ENCODE measurements around the gene ZNF605. TPM values are rescaled to one million over a fixed set of nuclear protein-coding genes. Genes with fewer than 3 reads are reported as not detected.
A peak's percentile ranks its signal among the peaks of the same experiment; 100 is the strongest.
"Not testable (repeated sequence)": the region's sequence is repeated elsewhere in the genome, so short reads cannot be mapped to it uniquely, and the experiment has no call there.

The ZNF605 gene
- total RNA-seq, 1 donor from 2014 or later, result 6.3 TPM

GRCh38 chr12:132963947-132964346, 7.8 kb upstream of the ZNF605 start:
- not testable (repeated sequence) for H3K4me1 ChIP-seq (ENCODE audit: control insufficient read depth in 3 of 3, insufficient read depth in 3 of 3, low read length in 3 of 3); H3K36me3 ChIP-seq (ENCODE audit: control insufficient read depth in 3 of 3, insufficient read depth in 3 of 3, low read length in 3 of 3); H3K9ac ChIP-seq (ENCODE audit: low read depth in 1 of 3, low read length in 3 of 3); H3K4me3 ChIP-seq (ENCODE audit: low read length in 3 of 3); H3K27me3 ChIP-seq (ENCODE audit: control insufficient read depth in 3 of 3, insufficient read depth in 3 of 3, low read length in 3 of 3); H3K9me3 ChIP-seq (ENCODE audit: control insufficient read depth in 3 of 3, low read length in 3 of 3); H3K27ac ChIP-seq (ENCODE audit: low read depth, low read length)

GRCh38 chr12:132961790-132962189, 5.7 kb upstream of the ZNF605 start:
- H3K9me3 ChIP-seq (ENCODE audit: control insufficient read depth in 3 of 3, low read length in 3 of 3); H3K9ac ChIP-seq (ENCODE audit: low read depth in 1 of 3, low read length in 3 of 3); H3K27ac ChIP-seq (ENCODE audit: low read depth, low read length); H3K36me3 ChIP-seq (ENCODE audit: control insufficient read depth in 3 of 3, insufficient read depth in 3 of 3, low read length in 3 of 3); H3K27me3 ChIP-seq (ENCODE audit: control insufficient read depth in 3 of 3, insufficient read depth in 3 of 3, low read length in 3 of 3); H3K4me3 ChIP-seq (ENCODE audit: low read length in 3 of 3); H3K4me1 ChIP-seq (ENCODE audit: control insufficient read depth in 3 of 3, insufficient read depth in 3 of 3, low read length in 3 of 3): not testable (repeated sequence)

GRCh38 chr12:132955094-132956010, 754 bp downstream of the ZNF605 start:
- Histone ChIP-seq H3K4me3 (ENCODE audit: low read length in 3 of 3) (peak overlapping the region; percentile 84 to 96 (median 91)), H3K27me3 (ENCODE audit: control insufficient read depth in 3 of 3, insufficient read depth in 3 of 3, low read length in 3 of 3) (no peaks in the 10 kb centered on the region), H3K9me3 (ENCODE audit: control insufficient read depth in 3 of 3, low read length in 3 of 3) (peaks cover 11 to 25% (median 20%) of the 10 kb centered on the region in 3 donors), H3K4me1 (ENCODE audit: control insufficient read depth in 3 of 3, insufficient read depth in 3 of 3, low read length in 3 of 3) (peaks cover 11 to 13% (median 12%) of the 10 kb centered on the region in 3 donors), H3K36me3 (ENCODE audit: control insufficient read depth in 3 of 3, insufficient read depth in 3 of 3, low read length in 3 of 3) (peaks cover 1 to 21% (median 2%) of the 10 kb centered on the region in 3 donors), H3K9ac (ENCODE audit: low read depth in 1 of 3, low read length in 3 of 3) (peak overlapping the region; percentile 83 to 90 (median 84)), H3K27ac (ENCODE audit: low read depth, low read length) (peak overlapping the region; percentile 80)

- Histone ChIP-seq H3K4me1 (ENCODE audit: control insufficient read depth in 3 of 3, insufficient read depth in 3 of 3, low read length in 3 of 3) (peaks cover 11 to 13% (median 12%) of the 10 kb centered on the region in 3 donors), H3K4me3 (ENCODE audit: low read length in 3 of 3) (peak overlapping the region; percentile 84 to 96 (median 91)), H3K9ac (ENCODE audit: low read depth in 1 of 3, low read length in 3 of 3) (peak overlapping the region; percentile 14 to 90 (median 83)), H3K27me3 (ENCODE audit: control insufficient read depth in 3 of 3, insufficient read depth in 3 of 3, low read length in 3 of 3) (no peaks in the 10 kb centered on the region), H3K27ac (ENCODE audit: low read depth, low read length) (peak overlapping the region; percentile 80), H3K9me3 (ENCODE audit: control insufficient read depth in 3 of 3, low read length in 3 of 3) (peaks cover 18 to 33% (median 26%) of the 10 kb centered on the region in 3 donors), H3K36me3 (ENCODE audit: control insufficient read depth in 3 of 3, insufficient read depth in 3 of 3, low read length in 3 of 3) (peaks cover 9 to 28% (median 9%) of the 10 kb centered on the region in 3 donors)
Measured at GRCh38 chr12:132954471-132955048, 1.5 kb downstream of the ZNF605 start.

GRCh38 chr12:132953771-132954170, 2.3 kb downstream of the ZNF605 start:
- H3K36me3 ChIP-seq (ENCODE audit: control insufficient read depth in 3 of 3, insufficient read depth in 3 of 3, low read length in 3 of 3), result peaks cover 16 to 36% (median 17%) of the 10 kb centered on the region in 3 donors
- H3K9me3 ChIP-seq (ENCODE audit: control insufficient read depth in 3 of 3, low read length in 3 of 3), result peaks cover 25 to 39% (median 33%) of the 10 kb centered on the region in 3 donors
- H3K4me1 ChIP-seq (ENCODE audit: control insufficient read depth in 3 of 3, insufficient read depth in 3 of 3, low read length in 3 of 3), result peaks cover 11 to 13% (median 12%) of the 10 kb centered on the region in 3 donors
- H3K9ac ChIP-seq (ENCODE audit: low read depth in 1 of 3, low read length in 3 of 3), result no peak overlapping the region
- H3K27me3 ChIP-seq (ENCODE audit: control insufficient read depth in 3 of 3, insufficient read depth in 3 of 3, low read length in 3 of 3), result no peaks in the 10 kb centered on the region
- no peak overlapping the region for H3K27ac ChIP-seq (ENCODE audit: low read depth, low read length)
- H3K4me3 ChIP-seq (ENCODE audit: low read length in 3 of 3), result no peak overlapping the region

- peaks cover 11 to 13% (median 12%) of the 10 kb centered on the region in 3 donors for H3K4me1 ChIP-seq (ENCODE audit: control insufficient read depth in 3 of 3, insufficient read depth in 3 of 3, low read length in 3 of 3)
- H3K27ac ChIP-seq (ENCODE audit: low read depth, low read length), result no peak overlapping the region
- H3K9me3 ChIP-seq (ENCODE audit: control insufficient read depth in 3 of 3, low read length in 3 of 3), result peaks cover 32 to 45% (median 37%) of the 10 kb centered on the region in 3 donors
- no peaks in the 10 kb centered on the region for H3K27me3 ChIP-seq (ENCODE audit: control insufficient read depth in 3 of 3, insufficient read depth in 3 of 3, low read length in 3 of 3)
- H3K4me3 ChIP-seq (ENCODE audit: low read length in 3 of 3), result no peak overlapping the region
- peaks cover 23 to 43% (median 24%) of the 10 kb centered on the region in 3 donors for H3K36me3 ChIP-seq (ENCODE audit: control insufficient read depth in 3 of 3, insufficient read depth in 3 of 3, low read length in 3 of 3)
- H3K9ac ChIP-seq (ENCODE audit: low read depth in 1 of 3, low read length in 3 of 3), result no peak overlapping the region
Measured at GRCh38 chr12:132953163-132953425, 3.0 kb downstream of the ZNF605 start.

GRCh38 chr12:132952371-132953162, 3.5 kb downstream of the ZNF605 start:
- Histone ChIP-seq H3K4me3 (ENCODE audit: low read length in 3 of 3) (no peak overlapping the region), H3K9me3 (ENCODE audit: control insufficient read depth in 3 of 3, low read length in 3 of 3) (peaks cover 34 to 48% (median 39%) of the 10 kb centered on the region in 3 donors), H3K4me1 (ENCODE audit: control insufficient read depth in 3 of 3, insufficient read depth in 3 of 3, low read length in 3 of 3) (peaks cover 11 to 13% (median 12%) of the 10 kb centered on the region in 3 donors), H3K9ac (ENCODE audit: low read depth in 1 of 3, low read length in 3 of 3) (no peak overlapping the region), H3K27me3 (ENCODE audit: control insufficient read depth in 3 of 3, insufficient read depth in 3 of 3, low read length in 3 of 3) (no peaks in the 10 kb centered on the region), H3K36me3 (ENCODE audit: control insufficient read depth in 3 of 3, insufficient read depth in 3 of 3, low read length in 3 of 3) (peaks cover 24 to 48% (median 27%) of the 10 kb centered on the region in 3 donors), H3K27ac (ENCODE audit: low read depth, low read length) (no peak overlapping the region)

GRCh38 chr12:132951649-132952048, 4.5 kb downstream of the ZNF605 start:
- Histone ChIP-seq H3K9me3 (ENCODE audit: control insufficient read depth in 3 of 3, low read length in 3 of 3) (peaks cover 37 to 48% (median 39%) of the 10 kb centered on the region in 3 donors), H3K27ac (ENCODE audit: low read depth, low read length) (no peak overlapping the region), H3K27me3 (ENCODE audit: control insufficient read depth in 3 of 3, insufficient read depth in 3 of 3, low read length in 3 of 3) (no peaks in the 10 kb centered on the region), H3K9ac (ENCODE audit: low read depth in 1 of 3, low read length in 3 of 3) (no peak overlapping the region), H3K4me3 (ENCODE audit: low read length in 3 of 3) (peak overlapping the region in 2 of 3 donors; percentile 8 to 15), H3K4me1 (ENCODE audit: control insufficient read depth in 3 of 3, insufficient read depth in 3 of 3, low read length in 3 of 3) (peaks cover 11 to 13% (median 12%) of the 10 kb centered on the region in 3 donors), H3K36me3 (ENCODE audit: control insufficient read depth in 3 of 3, insufficient read depth in 3 of 3, low read length in 3 of 3) (peaks cover 27 to 50% (median 29%) of the 10 kb centered on the region in 3 donors)

- Histone ChIP-seq H3K27ac (ENCODE audit: low read depth, low read length) (no peak overlapping the region), H3K4me3 (ENCODE audit: low read length in 3 of 3) (peak overlapping the region in 1 of 3 donors; percentile 23), H3K9ac (ENCODE audit: low read depth in 1 of 3, low read length in 3 of 3) (no peak overlapping the region), H3K27me3 (ENCODE audit: control insufficient read depth in 3 of 3, insufficient read depth in 3 of 3, low read length in 3 of 3) (no peaks in the 10 kb centered on the region), H3K9me3 (ENCODE audit: control insufficient read depth in 3 of 3, low read length in 3 of 3) (peaks cover 42 to 48% (median 43%) of the 10 kb centered on the region in 3 donors), H3K36me3 (ENCODE audit: control insufficient read depth in 3 of 3, insufficient read depth in 3 of 3, low read length in 3 of 3) (peaks cover 31 to 56% (median 36%) of the 10 kb centered on the region in 3 donors), H3K4me1 (ENCODE audit: control insufficient read depth in 3 of 3, insufficient read depth in 3 of 3, low read length in 3 of 3) (peaks cover 11 to 13% (median 12%) of the 10 kb centered on the region in 3 donors)
Measured at GRCh38 chr12:132950844-132951535, 5.1 kb downstream of the ZNF605 start.

All from skeletal muscle tissue (tissue), 4 donors.